Measurements from ENCODE around the gene WDR82. TPM values are rescaled to one million over a fixed set of nuclear protein-coding genes. Genes with fewer than 3 reads are reported as not detected.
A peak's percentile ranks its signal among the peaks of the same experiment; 100 is the strongest.

The WDR82 gene
- total and polyA plus RNA-seq, 2 experiments from 2014 or later: 24.8 to 52.1 TPM

- Histone ChIP-seq H3K4me2 (peak overlapping the region; percentile 79), H3K27ac (peak overlapping the region; percentile 61), H3K79me2 (peaks cover 2% of the 10 kb centered on the region), H3K4me1 (ENCODE audit: insufficient read depth) (peaks cover 36% of the 10 kb centered on the region), H3K27me3 (no peaks in the 10 kb centered on the region), H4K20me1 (ENCODE audit: insufficient read depth, poor library complexity, severe bottlenecking) (no peaks in the 10 kb centered on the region), H3K36me3 (replicated peaks; ENCODE audit: insufficient read depth, low read depth) (no peaks in the 10 kb centered on the region), H3K9me2 (replicated peaks; ENCODE audit: insufficient read depth) (no peaks in the 10 kb centered on the region), H3K4me3 (no peak overlapping the region), H3K9me3 (ENCODE audit: low read depth) (no peaks in the 10 kb centered on the region), H2AFZ (no peak overlapping the region)
- TF ChIP-seq EZH2 (IDR thresholded peaks at IDR 0.05; ENCODE audit: borderline replicate concordance) (no peak), EZH2phosphoT487 (IDR thresholded peaks at IDR 0.05; ENCODE audit: low read depth, severe bottlenecking, unreplicated experiment) (no peak), CTCF (IDR thresholded peaks at IDR 0.05; ENCODE audit: poor library complexity) (no peak)
- DNase-seq (ENCODE audit: low spot score): peak; percentile 79
- 32% methylated on average over 5 of the region's 17 CpGs for WGBS (ENCODE audit: low lambda C conversion rate, missing lambda C conversion rate)
These were observed 20.0 kb upstream of the WDR82 start for GRCh38 chr3:52298149-52299098.

GRCh38 chr3:52297242-52298148 lies 19.0 kb upstream of the WDR82 start:
- Histone ChIP-seq H2AFZ (no peak overlapping the region), H3K79me2 (peaks cover 7% of the 10 kb centered on the region), H3K4me1 (ENCODE audit: insufficient read depth) (peaks cover 36% of the 10 kb centered on the region), H3K4me3 (no peak overlapping the region), H4K20me1 (ENCODE audit: insufficient read depth, poor library complexity, severe bottlenecking) (no peaks in the 10 kb centered on the region), H3K9me2 (replicated peaks; ENCODE audit: insufficient read depth) (no peaks in the 10 kb centered on the region), H3K9me3 (ENCODE audit: low read depth) (no peaks in the 10 kb centered on the region), H3K36me3 (replicated peaks; ENCODE audit: insufficient read depth, low read depth) (no peaks in the 10 kb centered on the region), H3K27me3 (no peaks in the 10 kb centered on the region), H3K4me2 (peak overlapping the region; percentile 79), H3K27ac (peak overlapping the region; percentile 61)
- WGBS (ENCODE audit: low lambda C conversion rate, missing lambda C conversion rate): 81% methylated on average over 11 of the region's 11 CpGs
- DNase-seq (ENCODE audit: low spot score): no peak
- no peak for TF ChIP-seq CTCF (IDR thresholded peaks at IDR 0.05; ENCODE audit: poor library complexity)

GRCh38 chr3:52295671-52296208 lies 17.3 kb upstream of the WDR82 start:
- no peak overlapping the region for H3K4me3 ChIP-seq
- no peak overlapping the region for H3K4me2 ChIP-seq
- no peaks in the 10 kb centered on the region for H3K27me3 ChIP-seq
- 95% methylated on average over 5 of the region's 5 CpGs for WGBS (ENCODE audit: low lambda C conversion rate, missing lambda C conversion rate)
- TF ChIP-seq CTCF (IDR thresholded peaks at IDR 0.05; ENCODE audit: poor library complexity) (no peak), EZH2 (IDR thresholded peaks at IDR 0.05; ENCODE audit: borderline replicate concordance) (no peak), EZH2phosphoT487 (IDR thresholded peaks at IDR 0.05; ENCODE audit: low read depth, severe bottlenecking, unreplicated experiment) (no peak)
- no peaks in the 10 kb centered on the region for H3K9me2 ChIP-seq (replicated peaks; ENCODE audit: insufficient read depth)
- H3K36me3 ChIP-seq (replicated peaks; ENCODE audit: insufficient read depth, low read depth): no peaks in the 10 kb centered on the region
- no peak overlapping the region for H2AFZ ChIP-seq
- H3K9me3 ChIP-seq (ENCODE audit: low read depth): no peaks in the 10 kb centered on the region
- peaks cover 33% of the 10 kb centered on the region for H3K4me1 ChIP-seq (ENCODE audit: insufficient read depth)
- H3K27ac ChIP-seq: no peak overlapping the region
- DNase-seq (ENCODE audit: low spot score): no peak
- H4K20me1 ChIP-seq (ENCODE audit: insufficient read depth, poor library complexity, severe bottlenecking): peaks cover 3% of the 10 kb centered on the region
- H3K79me2 ChIP-seq: peaks cover 25% of the 10 kb centered on the region
